ENCODE data around the gene AGAP3. TPM values are rescaled to one million over a fixed set of nuclear protein-coding genes. Genes with fewer than 3 reads are reported as not detected.

The AGAP3 gene
- total RNA-seq, 1 experiment from 2014 or later, result 70.2 TPM

DNA sequence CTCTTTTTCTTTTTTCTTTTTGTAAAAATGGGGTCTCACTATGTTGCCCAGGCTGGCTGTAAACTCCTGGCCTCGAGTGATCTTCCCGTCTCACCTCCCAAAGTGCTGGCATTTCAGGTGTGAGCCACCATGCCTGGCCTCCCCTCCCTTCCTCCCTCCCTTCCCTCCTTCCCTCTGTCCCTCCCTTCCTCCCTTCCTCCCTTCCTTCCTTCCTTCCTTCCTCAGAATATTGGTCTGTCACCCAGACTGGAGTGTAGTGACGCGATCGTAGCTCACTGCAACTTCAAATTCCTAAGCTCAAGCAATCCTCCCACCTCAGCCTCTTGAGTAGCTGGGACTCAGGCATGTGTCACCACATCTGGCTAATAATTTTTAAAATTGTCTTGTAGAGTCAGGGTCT, 8.4 kb downstream of the AGAP3 start:
- Histone ChIP-seq H3K9me3 (no peaks in the 10 kb centered on the region), H3K4me3 (ENCODE audit: low read depth, low read length) (no peak overlapping the region), H3K36me3 (ENCODE audit: control insufficient read depth, insufficient read depth, low read length) (peaks cover 1% of the 10 kb centered on the region), H3K27me3 (replicated peaks; ENCODE audit: control insufficient read depth, insufficient read depth, low read length) (no peaks in the 10 kb centered on the region), H3K4me1 (0 out of 2 replicates have a peak, but pooled peaks cover 3% of the 10 kb centered on the region)
- H3K4me3 Mint-ChIP-seq (ENCODE audit: unreplicated experiment), result no peak overlapping the region
- intact Hi-C loops (cut with micrococcal nuclease; ENCODE audit: unreplicated experiment), result no loop called here
- no peak overlapping the region for H3K27ac Mint-ChIP-seq (ENCODE audit: unreplicated experiment)
- DNase-seq, result no peak
- H3K27me3 Mint-ChIP-seq (ENCODE audit: insufficient read depth, unreplicated experiment), result no peaks in the 10 kb centered on the region
- peaks cover 20% of the 10 kb centered on the region for H3K36me3 Mint-ChIP-seq (ENCODE audit: insufficient read depth, unreplicated experiment)
- CTCF ChIA-PET, result no interaction called here
- BruUV-seq (replicated peaks), result no TSS peak
- peaks cover 11% of the 10 kb centered on the region for H3K4me1 Mint-ChIP-seq (ENCODE audit: low read depth, unreplicated experiment)
- POLR2A ChIA-PET, result interaction anchor here (0.5 to 1.5 kb wide), 3 partner anchors 32 to 247 kb away, joined by 3 to 14 read pairs (median 8); partner anchors contain the start of gene CDK5
- no peaks in the 10 kb centered on the region for H3K9me3 Mint-ChIP-seq (ENCODE audit: unreplicated experiment)
- TF ChIP-seq, protein P1, sequence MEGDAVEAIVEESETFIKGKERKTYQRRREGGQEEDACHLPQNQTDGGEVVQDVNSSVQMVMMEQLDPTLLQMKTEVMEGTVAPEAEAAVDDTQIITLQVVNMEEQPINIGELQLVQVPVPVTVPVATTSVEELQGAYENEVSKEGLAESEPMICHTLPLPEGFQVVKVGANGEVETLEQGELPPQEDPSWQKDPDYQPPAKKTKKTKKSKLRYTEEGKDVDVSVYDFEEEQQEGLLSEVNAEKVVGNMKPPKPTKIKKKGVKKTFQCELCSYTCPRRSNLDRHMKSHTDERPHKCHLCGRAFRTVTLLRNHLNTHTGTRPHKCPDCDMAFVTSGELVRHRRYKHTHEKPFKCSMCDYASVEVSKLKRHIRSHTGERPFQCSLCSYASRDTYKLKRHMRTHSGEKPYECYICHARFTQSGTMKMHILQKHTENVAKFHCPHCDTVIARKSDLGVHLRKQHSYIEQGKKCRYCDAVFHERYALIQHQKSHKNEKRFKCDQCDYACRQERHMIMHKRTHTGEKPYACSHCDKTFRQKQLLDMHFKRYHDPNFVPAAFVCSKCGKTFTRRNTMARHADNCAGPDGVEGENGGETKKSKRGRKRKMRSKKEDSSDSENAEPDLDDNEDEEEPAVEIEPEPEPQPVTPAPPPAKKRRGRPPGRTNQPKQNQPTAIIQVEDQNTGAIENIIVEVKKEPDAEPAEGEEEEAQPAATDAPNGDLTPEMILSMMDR (IDR thresholded peaks at IDR 0.05; ENCODE audit: insufficient read depth in 1 of 2, low read depth in 1 of 2, low read length in 1 of 2, severe bottlenecking in 1 of 2, unreplicated experiment in 1 of 2), result no peak

DNA sequence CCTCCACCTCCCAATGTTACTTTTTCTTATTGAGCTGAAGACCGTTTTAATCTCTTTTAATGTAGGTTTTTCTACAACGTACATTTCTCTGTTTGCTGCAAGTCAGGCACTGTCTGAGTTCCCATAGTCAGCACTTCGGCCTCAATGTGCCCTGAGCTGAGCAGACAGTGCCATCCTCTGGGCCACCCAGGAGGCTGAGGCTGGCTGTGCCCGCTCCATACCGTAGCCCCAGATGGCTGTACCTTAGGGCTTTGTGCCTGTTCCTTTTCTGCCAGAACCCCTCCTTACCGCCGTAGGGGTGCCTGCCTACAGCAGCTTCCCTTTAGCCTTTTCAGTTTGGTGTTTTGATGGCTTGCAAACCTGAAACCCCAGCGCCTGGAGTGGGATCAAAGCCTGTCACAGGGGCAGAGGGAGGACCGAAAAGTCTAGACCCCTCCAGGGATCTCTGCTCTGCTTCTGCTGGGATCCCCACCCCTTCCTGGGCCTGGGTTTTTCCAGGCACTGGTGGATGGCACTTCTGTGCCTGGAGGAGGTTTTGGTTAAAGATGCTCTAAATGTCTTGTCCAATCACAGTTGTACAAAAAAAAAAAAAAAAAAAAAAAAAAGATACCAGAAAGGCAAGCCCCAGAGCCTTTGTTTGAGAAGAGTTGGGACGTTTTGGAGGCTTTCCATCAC, 9.0 kb downstream of the AGAP3 start:
- POLR2A ChIA-PET, result interaction anchor here (0.5 to 1.5 kb wide), 3 partner anchors 33 to 246 kb away, joined by 3 to 14 read pairs (median 8); partner anchors contain the start of gene CDK5

DNA sequence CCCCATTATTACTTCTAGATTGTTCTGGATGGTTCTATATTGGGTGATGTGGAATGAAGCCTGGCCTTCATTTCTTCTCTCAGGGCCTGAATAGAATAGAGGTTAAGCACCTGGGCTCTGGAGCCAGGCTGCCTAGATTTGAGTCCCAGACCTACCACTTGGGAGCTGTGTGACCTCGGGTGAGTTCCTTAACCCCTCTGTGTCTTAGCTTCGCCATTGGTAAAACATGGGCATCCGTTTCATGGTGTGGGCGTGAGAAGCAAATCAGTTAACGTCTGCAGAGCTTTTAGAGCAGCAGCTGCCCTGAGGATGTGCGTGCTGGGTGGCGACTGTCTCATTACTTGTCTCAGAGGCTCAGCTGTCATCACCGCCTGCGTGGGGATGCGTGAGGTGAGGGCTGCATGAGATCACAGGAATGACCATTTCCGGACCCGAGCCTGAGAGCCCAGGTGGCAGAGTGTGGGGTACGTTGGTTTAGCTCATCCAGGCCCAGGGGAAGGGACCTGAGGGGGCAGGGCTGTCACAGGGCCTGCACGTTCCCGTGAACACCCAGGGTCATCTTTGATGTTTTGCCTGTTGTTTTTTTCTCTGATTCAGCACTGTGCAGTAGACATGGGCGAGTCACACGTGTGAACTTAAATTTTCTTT, 9.7 kb downstream of the AGAP3 start:
- Mint-ChIP-seq H3K27me3 (ENCODE audit: insufficient read depth, unreplicated experiment) (no peaks in the 10 kb centered on the region), H3K27ac (ENCODE audit: unreplicated experiment) (no peak overlapping the region), H3K36me3 (ENCODE audit: insufficient read depth, unreplicated experiment) (peaks cover 16% of the 10 kb centered on the region), H3K9me3 (ENCODE audit: unreplicated experiment) (no peaks in the 10 kb centered on the region), H3K4me3 (ENCODE audit: unreplicated experiment) (no peak overlapping the region), H3K4me1 (ENCODE audit: low read depth, unreplicated experiment) (peaks cover 6% of the 10 kb centered on the region)
- TF ChIP-seq, protein P1 (IDR thresholded peaks at IDR 0.05; ENCODE audit: insufficient read depth in 1 of 2, low read depth in 1 of 2, low read length in 1 of 2, severe bottlenecking in 1 of 2, unreplicated experiment in 1 of 2), result no peak
- ChIA-PET CTCF (no interaction called here), POLR2A (no interaction called here)
- intact Hi-C loops (cut with micrococcal nuclease; ENCODE audit: unreplicated experiment), result no loop called here
- Histone ChIP-seq H3K9me3 (no peaks in the 10 kb centered on the region), H3K4me1 (0 out of 2 replicates have a peak, but pooled peaks cover 3% of the 10 kb centered on the region), H3K27me3 (replicated peaks; ENCODE audit: control insufficient read depth, insufficient read depth, low read length) (no peaks in the 10 kb centered on the region), H3K4me3 (ENCODE audit: low read depth, low read length) (no peak overlapping the region), H3K36me3 (ENCODE audit: control insufficient read depth, insufficient read depth, low read length) (peaks cover 1% of the 10 kb centered on the region)
- BruUV-seq (replicated peaks), result no TSS peak
- DNase-seq, result no peak

More for the DNA sequence above, 9.0 kb downstream of the AGAP3 start:
- TF ChIP-seq, protein P1 (IDR thresholded peaks at IDR 0.05; ENCODE audit: insufficient read depth in 1 of 2, low read depth in 1 of 2, low read length in 1 of 2, severe bottlenecking in 1 of 2, unreplicated experiment in 1 of 2), result no peak
- BruUV-seq (replicated peaks), result no TSS peak
- Histone ChIP-seq H3K27me3 (replicated peaks; ENCODE audit: control insufficient read depth, insufficient read depth, low read length) (no peaks in the 10 kb centered on the region), H3K4me1 (0 out of 2 replicates have a peak, but pooled peaks cover 3% of the 10 kb centered on the region), H3K9me3 (no peaks in the 10 kb centered on the region), H3K4me3 (ENCODE audit: low read depth, low read length) (no peak overlapping the region), H3K36me3 (ENCODE audit: control insufficient read depth, insufficient read depth, low read length) (peaks cover 1% of the 10 kb centered on the region)
- CTCF ChIA-PET, result no interaction called here
- no peak for DNase-seq
- no peaks in the 10 kb centered on the region for H3K9me3 Mint-ChIP-seq (ENCODE audit: unreplicated experiment)
- peaks cover 16% of the 10 kb centered on the region for H3K36me3 Mint-ChIP-seq (ENCODE audit: insufficient read depth, unreplicated experiment)
- intact Hi-C loops (cut with micrococcal nuclease; ENCODE audit: unreplicated experiment), result no loop called here
- H3K4me3 Mint-ChIP-seq (ENCODE audit: unreplicated experiment), result no peak overlapping the region
- no peaks in the 10 kb centered on the region for H3K27me3 Mint-ChIP-seq (ENCODE audit: insufficient read depth, unreplicated experiment)
- peaks cover 7% of the 10 kb centered on the region for H3K4me1 Mint-ChIP-seq (ENCODE audit: low read depth, unreplicated experiment)
- H3K27ac Mint-ChIP-seq (ENCODE audit: unreplicated experiment), result no peak overlapping the region

All from Caco-2 (cell line).